Panc1 (cell line): ENCODE results near the gene BCL2. TPM values are rescaled to one million over a fixed set of nuclear protein-coding genes. Genes with fewer than 3 reads are reported as not detected.

Source experiments
- ATAC-seq: fragments of 200-7000 bp; cut with Tn5 transposase; 2 replicates; pipeline ENCODE4 v1.9.1; 2020; ENCODE audit warnings: mild to moderate bottlenecking, moderate library complexity
- BruUV-seq: library from RNA; stranded (reverse); fragments of 400-500 nt; replicated peaks from 2 replicates; lab custom pipeline; 2021; lab: Mats Ljungman, UMichigan
- CTCF ChIA-PET: fragments of 300-600 bp; sonication (Branson Sonifier 250); formaldehyde crosslinking; loops from one replicate; lab custom pipeline; 2022; ENCODE audit warnings: antibody characterized with exemption; lab: Charles Lee
- POLR2A ChIA-PET: fragments of 300-600 bp; sonication (Branson Sonifier 250); formaldehyde crosslinking; loops from one replicate; lab custom pipeline; 2022; ENCODE audit warnings: antibody characterized with exemption; lab: Charles Lee
- DNase-seq: peaks from one replicate; pipeline ENCODE4 v3.0.0-alpha.2; 2010; ENCODE audit warnings: low read depth, low spot score
- H3K27ac ChIP-seq: 2 replicates; pipeline ENCODE4 v1.5.1; 2011; ENCODE audit warnings: mild to moderate bottlenecking, low read length, inconsistent platforms
- H3K27me3 ChIP-seq: fragments of 200-500 bp; sonication (Bioruptor generic); 2 replicates; pipeline ENCODE4 v1.6.0; 2014; ENCODE audit warnings: low read length, inconsistent platforms; ENCODE audit not compliant: control insufficient read depth, insufficient read depth
- H3K36me3 ChIP-seq: fragments of 200-500 bp; sonication (Bioruptor generic); 2 replicates; pipeline ENCODE4 v1.5.1; 2014; ENCODE audit warnings: inconsistent platforms, mild to moderate bottlenecking, low read length, moderate library complexity; ENCODE audit not compliant: control insufficient read depth, insufficient read depth
- H3K4me1 ChIP-seq: 2 replicates; pipeline ENCODE4 v1.5.1; 2011; ENCODE audit warnings: inconsistent platforms, mild to moderate bottlenecking, low read length, moderate library complexity; ENCODE audit not compliant: control insufficient read depth, insufficient read depth
- H3K4me3 ChIP-seq, 2 experiments: 2 replicates each; pipeline ENCODE4 v1.5.1; 2011 to 2012; ENCODE audit warnings: low read depth in 2 of 2, low read length in 2 of 2, mild to moderate bottlenecking in 2 of 2, inconsistent platforms in 1 of 2, moderate library complexity in 1 of 2
- H3K9me3 ChIP-seq: fragments of 200-500 bp; sonication (Bioruptor generic); 2 replicates; pipeline ENCODE4 v1.5.1; 2014; ENCODE audit warnings: low read depth, mild to moderate bottlenecking, inconsistent platforms, low read length, moderate library complexity; ENCODE audit not compliant: control insufficient read depth, insufficient read depth
- POLR2AphosphoS5 ChIP-seq: IDR thresholded peaks from 2 replicates; pipeline ENCODE4 v1.6.1; 2012; ENCODE audit warnings: mild to moderate bottlenecking, low read depth, low read length, moderate library complexity
- SIN3A ChIP-seq: IDR thresholded peaks from 2 replicates; pipeline ENCODE4 v1.6.1; 2012; ENCODE audit warnings: low read depth, mild to moderate bottlenecking, low read length, moderate library complexity, borderline replicate concordance; ENCODE audit not compliant: insufficient read depth
- TCF7L2 ChIP-seq: IDR thresholded peaks from 2 replicates; pipeline ENCODE4 v1.6.1; 2011; ENCODE audit warnings: mild to moderate bottlenecking, low read depth, low read length, inconsistent platforms
- in situ Hi-C: cut with HindIII; loops from 2 replicates; pipeline ENCODE4 v1.10.0; 2016; ENCODE audit warnings: low sequenced_read_pairs, low pct_unique_long_range_greater_than_20kb
- intact Hi-C: fragments of 100-400 bp; cut with micrococcal nuclease; formaldehyde crosslinking; loops from one replicate; pipeline ENCODE4 v1.10.0; 2022; ENCODE audit not compliant: unreplicated experiment
- total RNA-seq: library from RNA; stranded (reverse); gene quantifications from one replicate; pipeline ENCODE4 v1.2.1, GENCODE V29; 2021; ENCODE audit not compliant: unreplicated experiment
- TF ChIP-seq, protein P1 (sequence below), 2 experiments: IDR thresholded peaks; 2 replicates each; pipeline ENCODE4 v1.6.1; 2011 to 2012; ENCODE audit warnings: low read depth in 2 of 2, control low read depth in 1 of 2, low read length in 1 of 2, mild to moderate bottlenecking in 1 of 2, moderate library complexity in 1 of 2; ENCODE audit not compliant: insufficient read depth in 1 of 2
- TF ChIP-seq, protein P2 (sequence below): fragments of 450-650 bp; IDR thresholded peaks from 2 replicates; pipeline ENCODE4 v1.5.1; 2017; ENCODE audit warnings: mild to moderate bottlenecking

BCL2 gene
- total RNA-seq, 1 experiment from 2014 or later = 0.72 TPM

DNA sequence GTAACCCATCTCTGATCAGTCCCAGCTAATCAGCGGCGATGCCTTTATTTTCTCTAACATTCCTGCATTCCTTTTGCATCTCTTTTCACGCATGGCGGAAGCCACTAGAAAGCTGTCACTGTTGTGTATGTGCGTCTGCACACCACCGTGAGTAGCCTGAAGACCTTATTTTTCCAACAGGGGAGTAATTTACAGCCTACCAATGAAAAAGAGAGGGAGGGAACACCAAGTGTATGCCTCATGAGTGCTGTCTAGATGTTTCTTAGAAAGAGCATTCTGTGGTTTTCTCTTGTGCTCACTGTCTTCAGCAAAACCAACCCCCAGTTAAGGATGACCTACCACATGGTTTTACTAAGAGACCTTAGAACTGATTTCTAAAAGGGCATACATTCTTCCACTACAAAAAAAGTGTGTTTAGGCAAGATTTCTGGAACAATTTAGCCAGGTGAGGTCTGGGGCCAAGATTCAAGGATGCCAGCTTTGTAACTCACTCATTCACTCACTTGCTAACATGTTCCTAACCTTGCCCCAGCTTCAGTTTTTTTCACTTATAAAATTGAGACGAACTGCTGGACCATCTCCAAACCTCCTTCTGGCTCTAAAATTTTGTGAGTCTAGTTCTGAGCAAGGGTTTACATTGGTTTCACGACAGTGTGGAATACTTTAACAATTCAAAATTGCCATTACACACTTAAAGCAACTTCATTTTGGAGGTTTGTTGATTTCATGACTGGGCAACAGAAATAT, 51.4 kb downstream of the BCL2 start:
- H3K27ac ChIP-seq = no peak overlapping the region
- no peaks in the 10 kb centered on the region for H3K36me3 ChIP-seq
- no peak for ATAC-seq
- ChIA-PET CTCF (interaction anchor here (0.6 kb wide), 1 partner anchor 430 kb away, joined by 3 read pairs; no protein-coding TSS in a partner anchor), POLR2A (no interaction called here)
- in situ Hi-C loops = no loop called here
- no peaks in the 10 kb centered on the region for H3K9me3 ChIP-seq
- TF ChIP-seq, protein P1, sequence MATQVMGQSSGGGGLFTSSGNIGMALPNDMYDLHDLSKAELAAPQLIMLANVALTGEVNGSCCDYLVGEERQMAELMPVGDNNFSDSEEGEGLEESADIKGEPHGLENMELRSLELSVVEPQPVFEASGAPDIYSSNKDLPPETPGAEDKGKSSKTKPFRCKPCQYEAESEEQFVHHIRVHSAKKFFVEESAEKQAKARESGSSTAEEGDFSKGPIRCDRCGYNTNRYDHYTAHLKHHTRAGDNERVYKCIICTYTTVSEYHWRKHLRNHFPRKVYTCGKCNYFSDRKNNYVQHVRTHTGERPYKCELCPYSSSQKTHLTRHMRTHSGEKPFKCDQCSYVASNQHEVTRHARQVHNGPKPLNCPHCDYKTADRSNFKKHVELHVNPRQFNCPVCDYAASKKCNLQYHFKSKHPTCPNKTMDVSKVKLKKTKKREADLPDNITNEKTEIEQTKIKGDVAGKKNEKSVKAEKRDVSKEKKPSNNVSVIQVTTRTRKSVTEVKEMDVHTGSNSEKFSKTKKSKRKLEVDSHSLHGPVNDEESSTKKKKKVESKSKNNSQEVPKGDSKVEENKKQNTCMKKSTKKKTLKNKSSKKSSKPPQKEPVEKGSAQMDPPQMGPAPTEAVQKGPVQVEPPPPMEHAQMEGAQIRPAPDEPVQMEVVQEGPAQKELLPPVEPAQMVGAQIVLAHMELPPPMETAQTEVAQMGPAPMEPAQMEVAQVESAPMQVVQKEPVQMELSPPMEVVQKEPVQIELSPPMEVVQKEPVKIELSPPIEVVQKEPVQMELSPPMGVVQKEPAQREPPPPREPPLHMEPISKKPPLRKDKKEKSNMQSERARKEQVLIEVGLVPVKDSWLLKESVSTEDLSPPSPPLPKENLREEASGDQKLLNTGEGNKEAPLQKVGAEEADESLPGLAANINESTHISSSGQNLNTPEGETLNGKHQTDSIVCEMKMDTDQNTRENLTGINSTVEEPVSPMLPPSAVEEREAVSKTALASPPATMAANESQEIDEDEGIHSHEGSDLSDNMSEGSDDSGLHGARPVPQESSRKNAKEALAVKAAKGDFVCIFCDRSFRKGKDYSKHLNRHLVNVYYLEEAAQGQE (IDR thresholded peaks at IDR 0.05; ENCODE audit: insufficient read depth in 1 of 2, low read depth in 2 of 2, low read length in 1 of 2) = no peak
- no peak for TF ChIP-seq TCF7L2
- no peak for TF ChIP-seq SIN3A
- TF ChIP-seq, protein P2, sequence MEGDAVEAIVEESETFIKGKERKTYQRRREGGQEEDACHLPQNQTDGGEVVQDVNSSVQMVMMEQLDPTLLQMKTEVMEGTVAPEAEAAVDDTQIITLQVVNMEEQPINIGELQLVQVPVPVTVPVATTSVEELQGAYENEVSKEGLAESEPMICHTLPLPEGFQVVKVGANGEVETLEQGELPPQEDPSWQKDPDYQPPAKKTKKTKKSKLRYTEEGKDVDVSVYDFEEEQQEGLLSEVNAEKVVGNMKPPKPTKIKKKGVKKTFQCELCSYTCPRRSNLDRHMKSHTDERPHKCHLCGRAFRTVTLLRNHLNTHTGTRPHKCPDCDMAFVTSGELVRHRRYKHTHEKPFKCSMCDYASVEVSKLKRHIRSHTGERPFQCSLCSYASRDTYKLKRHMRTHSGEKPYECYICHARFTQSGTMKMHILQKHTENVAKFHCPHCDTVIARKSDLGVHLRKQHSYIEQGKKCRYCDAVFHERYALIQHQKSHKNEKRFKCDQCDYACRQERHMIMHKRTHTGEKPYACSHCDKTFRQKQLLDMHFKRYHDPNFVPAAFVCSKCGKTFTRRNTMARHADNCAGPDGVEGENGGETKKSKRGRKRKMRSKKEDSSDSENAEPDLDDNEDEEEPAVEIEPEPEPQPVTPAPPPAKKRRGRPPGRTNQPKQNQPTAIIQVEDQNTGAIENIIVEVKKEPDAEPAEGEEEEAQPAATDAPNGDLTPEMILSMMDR = no peak
- no peak for TF ChIP-seq POLR2AphosphoS5
- H3K4me1 ChIP-seq = no peaks in the 10 kb centered on the region
- peaks cover 4% of the 10 kb centered on the region; the same call in 1 of the 2 replicates for H3K27me3 ChIP-seq
- intact Hi-C loops = no loop called here
- no TSS peak for BruUV-seq
- no peak overlapping the region for H3K4me3 ChIP-seq
- DNase-seq = no peak

DNA sequence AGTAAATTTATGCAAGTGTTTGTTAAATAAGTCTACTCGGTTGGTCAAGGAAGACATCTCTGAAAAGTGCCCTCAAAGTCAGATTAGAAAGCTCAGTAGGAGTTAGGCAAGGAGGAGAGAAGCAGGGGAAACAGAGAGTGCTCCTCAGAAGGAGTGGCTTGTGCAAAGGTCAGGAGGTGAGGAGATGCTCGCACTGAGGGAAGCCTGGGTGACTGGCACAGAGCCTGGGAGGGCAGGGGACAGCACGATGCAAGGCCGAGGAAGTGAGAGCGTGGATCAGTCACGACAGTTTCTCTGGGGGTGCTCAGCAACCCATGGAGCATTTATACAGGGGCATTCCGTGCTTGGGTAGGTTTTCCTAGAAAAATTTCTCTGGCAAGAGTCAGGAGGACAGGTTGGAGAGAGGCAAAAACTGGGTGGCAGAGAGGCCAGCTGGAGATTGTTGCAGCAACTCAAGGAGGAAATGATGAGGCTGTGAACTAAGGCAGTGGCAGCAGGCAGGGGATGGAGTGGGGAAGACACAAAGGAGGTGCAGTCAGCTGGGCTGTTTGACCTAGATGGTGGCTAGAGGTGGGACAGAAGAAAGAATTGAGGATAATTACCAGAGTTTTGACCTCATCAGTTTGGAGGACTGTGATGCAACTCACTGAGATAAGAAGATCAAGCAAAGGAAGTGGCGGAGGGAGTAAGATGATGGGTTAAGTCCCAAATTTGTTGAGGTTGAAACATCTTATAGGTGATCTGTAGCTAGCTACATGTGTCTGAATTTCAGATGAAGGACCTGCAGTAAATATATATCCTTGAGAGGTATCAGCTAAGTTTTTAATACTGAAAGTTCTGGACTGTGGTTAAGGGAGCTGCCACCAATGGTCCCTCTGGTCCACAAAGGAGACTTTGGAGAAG, 52.4 kb downstream of the BCL2 start:
- DNase-seq (no peak), ATAC-seq (no peak)
- H3K9me3 ChIP-seq = no peaks in the 10 kb centered on the region
- H3K4me1 ChIP-seq = no peaks in the 10 kb centered on the region
- ChIA-PET CTCF (interaction anchor here (0.6 kb wide), 1 partner anchor 431 kb away, joined by 3 read pairs; no protein-coding TSS in a partner anchor), POLR2A (no interaction called here)
- no peak overlapping the region for H3K27ac ChIP-seq
- TF ChIP-seq, protein P2 = no peak
- TF ChIP-seq, protein P1 (IDR thresholded peaks at IDR 0.05; ENCODE audit: insufficient read depth in 1 of 2, low read depth in 2 of 2, low read length in 1 of 2) = no peak
- TF ChIP-seq SIN3A (no peak), POLR2AphosphoS5 (no peak), TCF7L2 (no peak)
- BruUV-seq = no TSS peak
- no peaks in the 10 kb centered on the region for H3K36me3 ChIP-seq
- intact Hi-C loops = no loop called here
- no peak overlapping the region for H3K4me3 ChIP-seq
- H3K27me3 ChIP-seq = peaks cover 4% of the 10 kb centered on the region; the same call in 1 of the 2 replicates
- in situ Hi-C loops = no loop called here
